Measurements from ENCODE around the gene ZNRF2.

GRCh38 chr7:30411173-30411572 lies 126.8 kb downstream of the ZNRF2 start:
- TF ChIP-seq CTCF (optimal IDR thresholded peaks at IDR 0.05 in 1 of 3, IDR thresholded peaks at IDR 0.05 in 1 of 3, conservative IDR thresholded peaks at IDR 0.05 in 1 of 3; ENCODE audit: extremely low read depth in 1 of 3, insufficient read depth in 2 of 3, low read length in 3 of 3) (no peak), EZH2 (IDR thresholded peaks at IDR 0.05; ENCODE audit: low read length) (no peak)
